ENCODE measurements around the gene TNFRSF4.

TNFRSF4 gene

GRCh38 chr1:1232208-1232795, 18.3 kb upstream of the TNFRSF4 start, which contains the start of gene B3GALT6:
Gene B3GALT6 (plus strand): TSS chr1:1232237. CDS start chr1:1232279, 42 bp downstream.
- DNase-seq: no peak

- DNase-seq: peak; percentile 94
Observed at GRCh38 chr1:1231400-1232207, 17.7 kb upstream of the TNFRSF4 start, which contains the start of gene SDF4. Gene SDF4 (minus strand): TSS chr1:1232001. CDS start chr1:1228772, 3,229 bp downstream.

- peak; percentile 47 for DNase-seq
Observed at GRCh38 chr1:1230656-1231399, 16.9 kb upstream of the TNFRSF4 start.

GRCh38 chr1:1229770-1230169, 15.8 kb upstream of the TNFRSF4 start:
- DNase-seq: no peak

- no peak for DNase-seq
Observed at GRCh38 chr1:1228596-1229321, 14.8 kb upstream of the TNFRSF4 start.

- no peak for DNase-seq
Observed at GRCh38 chr1:1228187-1228586, 14.2 kb upstream of the TNFRSF4 start.

GRCh38 chr1:1227386-1227785, 13.4 kb upstream of the TNFRSF4 start:
- DNase-seq: no peak

GRCh38 chr1:1226566-1227362, 12.8 kb upstream of the TNFRSF4 start:
- no peak for DNase-seq

- no peak for DNase-seq
Observed at GRCh38 chr1:1225913-1226312, 12.0 kb upstream of the TNFRSF4 start.

GRCh38 chr1:1225238-1225845, 11.4 kb upstream of the TNFRSF4 start:
- DNase-seq: no peak

- no peak for DNase-seq
Observed at GRCh38 chr1:1223891-1224290, 9.9 kb upstream of the TNFRSF4 start.

- DNase-seq: no peak
Observed at GRCh38 chr1:1223321-1223720, 9.4 kb upstream of the TNFRSF4 start.

GRCh38 chr1:1222575-1223225, 8.7 kb upstream of the TNFRSF4 start:
- DNase-seq: no peak

- no peak for DNase-seq
Observed at GRCh38 chr1:1221887-1222574, 8.1 kb upstream of the TNFRSF4 start.

- no peak for DNase-seq
Observed at GRCh38 chr1:1220197-1220596, 6.2 kb upstream of the TNFRSF4 start.

GRCh38 chr1:1219341-1219740, 5.4 kb upstream of the TNFRSF4 start:
- DNase-seq: no peak

- no peak for DNase-seq
Observed at GRCh38 chr1:1218524-1219200, 4.7 kb upstream of the TNFRSF4 start.

- no peak for DNase-seq
Observed at GRCh38 chr1:1217621-1218523, 3.9 kb upstream of the TNFRSF4 start.

Data from NCI-H446 treated with DMSO at 0.1 percent for 48 hours (cell line).